Measurements from ENCODE around the gene KIAA0040.

KIAA0040 gene

DNA sequence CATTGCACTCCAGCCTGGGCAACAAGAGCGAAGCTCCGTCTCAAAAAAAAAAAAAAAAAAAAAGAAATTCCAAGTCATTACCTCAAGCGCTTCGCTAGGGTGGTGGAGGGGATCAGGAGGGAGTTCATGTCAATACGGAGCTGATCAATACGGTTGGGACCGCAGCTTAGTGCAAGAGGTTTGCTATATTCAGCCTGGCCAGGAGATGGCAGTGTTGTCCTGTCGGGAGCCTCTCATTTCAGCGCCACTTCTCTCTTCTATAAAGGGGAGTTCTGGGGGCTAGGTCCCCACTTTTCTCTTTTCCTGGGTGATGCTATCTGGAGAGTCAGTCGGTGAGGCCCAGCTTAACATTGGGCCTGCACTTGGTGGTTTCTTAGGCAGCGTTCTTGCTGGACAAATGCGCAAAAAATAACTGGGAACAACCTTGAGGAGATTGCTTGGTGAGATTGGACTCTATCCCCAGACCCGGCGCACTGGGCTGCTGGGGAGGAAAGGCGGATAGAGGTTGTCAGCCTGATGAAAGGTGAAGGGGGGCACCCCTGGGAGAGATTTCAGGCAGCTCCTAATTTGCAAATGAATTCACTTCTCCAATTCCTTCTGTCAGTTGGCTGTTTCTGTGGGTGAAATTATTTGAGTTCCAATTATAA lies 40.4 kb downstream of the KIAA0040 start:
- Mint-ChIP-seq H3K27me3 (peaks cover 23% of the 10 kb centered on the region), H3K36me3 (ENCODE audit: low read depth) (no peaks in the 10 kb centered on the region), H3K27ac (no peak overlapping the region), H3K4me3 (no peak overlapping the region), H3K9me3 (no peaks in the 10 kb centered on the region), H3K4me1 (ENCODE audit: low read depth) (no peaks in the 10 kb centered on the region)
- intact Hi-C loops (cut with micrococcal nuclease): loop anchor here (1.0 to 10.0 kb wide), 2 partner anchors 167 to 593 kb away; partner anchors contain the start of gene TNR

DNA sequence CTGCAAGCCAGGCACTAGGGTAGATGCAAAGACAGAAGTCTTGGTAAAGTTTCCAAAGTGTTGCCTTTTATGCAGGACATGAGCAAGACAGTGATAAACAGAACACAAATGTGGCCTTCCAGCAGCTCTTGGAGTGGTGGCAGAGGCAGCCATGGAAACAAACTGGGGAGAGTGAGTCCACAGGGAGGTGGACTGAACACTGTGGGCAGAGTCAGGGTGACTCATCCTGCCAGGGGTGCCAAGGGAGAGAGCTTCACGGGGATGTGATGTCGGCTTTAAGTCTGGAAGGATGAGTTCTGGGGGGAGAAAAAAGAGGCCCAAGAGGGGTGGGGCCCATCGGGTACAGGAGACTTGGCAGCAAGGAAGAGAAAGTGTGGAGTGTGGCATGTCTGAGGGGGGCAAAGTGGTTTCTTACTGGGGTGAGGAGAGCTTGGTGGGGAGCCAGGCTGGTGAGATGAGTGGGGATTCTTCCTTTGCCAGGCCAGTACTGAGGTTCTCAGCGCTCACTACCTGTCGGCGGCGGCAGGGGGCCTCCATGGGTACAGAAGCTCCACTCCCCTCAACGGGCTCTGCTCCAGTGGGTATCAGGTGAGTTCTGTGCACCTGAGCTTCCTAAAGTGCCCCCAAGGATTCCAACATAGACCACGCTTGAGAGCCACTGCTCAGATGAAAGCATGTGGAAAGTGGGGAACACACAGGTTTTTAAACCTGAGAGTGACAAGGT lies 41.8 kb downstream of the KIAA0040 start:
- Mint-ChIP-seq H3K4me1 (ENCODE audit: low read depth) (no peaks in the 10 kb centered on the region), H3K9me3 (no peaks in the 10 kb centered on the region), H3K27me3 (peaks cover 23% of the 10 kb centered on the region), H3K4me3 (no peak overlapping the region), H3K36me3 (ENCODE audit: low read depth) (no peaks in the 10 kb centered on the region), H3K27ac (no peak overlapping the region)
- intact Hi-C loops (cut with micrococcal nuclease): loop anchor here (10.0 kb wide), 1 partner anchor 594 kb away; the partner anchor contains the start of gene TNR

DNA sequence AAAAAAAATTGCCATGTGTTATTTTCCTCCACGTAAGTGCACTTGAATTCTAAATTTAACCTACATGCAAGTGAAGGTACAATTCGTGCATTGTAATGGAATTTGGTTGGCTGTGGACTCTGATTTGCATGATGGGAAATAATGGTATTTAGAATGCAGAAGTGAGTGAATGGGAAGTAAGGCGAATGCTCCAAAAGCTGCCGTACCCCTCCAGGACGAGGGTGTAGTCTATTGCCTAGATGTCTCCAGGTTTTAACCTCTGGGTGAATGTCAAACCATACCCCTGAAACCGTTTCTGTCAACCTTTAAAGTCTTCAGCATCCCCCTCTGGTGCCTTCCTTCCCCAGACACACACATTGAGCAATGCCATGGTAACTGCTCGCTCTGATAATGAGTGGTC lies 44.5 kb downstream of the KIAA0040 start:
- H3K27ac Mint-ChIP-seq: no peak overlapping the region
- no peaks in the 10 kb centered on the region for H3K9me3 Mint-ChIP-seq
- peaks cover 13% of the 10 kb centered on the region for H3K27me3 Mint-ChIP-seq
- intact Hi-C loops (cut with micrococcal nuclease): no loop called here
- no peak overlapping the region for H3K4me3 Mint-ChIP-seq
- no peaks in the 10 kb centered on the region for H3K4me1 Mint-ChIP-seq (ENCODE audit: low read depth)
- no peaks in the 10 kb centered on the region for H3K36me3 Mint-ChIP-seq (ENCODE audit: low read depth)

DNA sequence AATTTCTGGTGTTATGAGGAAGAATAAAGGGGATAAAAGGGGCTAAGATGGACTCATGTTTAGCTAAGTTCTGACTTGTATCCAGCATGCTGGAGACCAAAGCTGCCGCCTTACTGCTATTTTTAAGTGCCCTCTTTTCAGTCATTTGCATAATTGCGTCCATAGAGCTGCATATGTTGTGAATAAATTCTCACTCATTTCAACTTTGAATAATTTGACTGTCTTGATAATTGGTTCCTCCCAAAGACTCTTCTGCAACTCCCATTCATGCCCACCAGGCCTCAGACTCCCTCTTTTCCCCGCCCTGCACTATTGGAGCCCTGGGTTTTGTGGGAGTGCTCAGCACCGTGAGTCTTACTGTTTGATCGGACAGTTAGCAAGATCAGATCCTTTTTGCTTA lies 45.0 kb downstream of the KIAA0040 start:
- Mint-ChIP-seq H3K27me3 (peaks cover 11% of the 10 kb centered on the region), H3K36me3 (ENCODE audit: low read depth) (no peaks in the 10 kb centered on the region), H3K9me3 (no peaks in the 10 kb centered on the region), H3K4me1 (ENCODE audit: low read depth) (no peaks in the 10 kb centered on the region), H3K4me3 (no peak overlapping the region), H3K27ac (no peak overlapping the region)
- intact Hi-C loops (cut with micrococcal nuclease): loop anchor here (2.0 kb wide), 1 partner anchor 119 kb away; no protein-coding TSS in a partner anchor

DNA sequence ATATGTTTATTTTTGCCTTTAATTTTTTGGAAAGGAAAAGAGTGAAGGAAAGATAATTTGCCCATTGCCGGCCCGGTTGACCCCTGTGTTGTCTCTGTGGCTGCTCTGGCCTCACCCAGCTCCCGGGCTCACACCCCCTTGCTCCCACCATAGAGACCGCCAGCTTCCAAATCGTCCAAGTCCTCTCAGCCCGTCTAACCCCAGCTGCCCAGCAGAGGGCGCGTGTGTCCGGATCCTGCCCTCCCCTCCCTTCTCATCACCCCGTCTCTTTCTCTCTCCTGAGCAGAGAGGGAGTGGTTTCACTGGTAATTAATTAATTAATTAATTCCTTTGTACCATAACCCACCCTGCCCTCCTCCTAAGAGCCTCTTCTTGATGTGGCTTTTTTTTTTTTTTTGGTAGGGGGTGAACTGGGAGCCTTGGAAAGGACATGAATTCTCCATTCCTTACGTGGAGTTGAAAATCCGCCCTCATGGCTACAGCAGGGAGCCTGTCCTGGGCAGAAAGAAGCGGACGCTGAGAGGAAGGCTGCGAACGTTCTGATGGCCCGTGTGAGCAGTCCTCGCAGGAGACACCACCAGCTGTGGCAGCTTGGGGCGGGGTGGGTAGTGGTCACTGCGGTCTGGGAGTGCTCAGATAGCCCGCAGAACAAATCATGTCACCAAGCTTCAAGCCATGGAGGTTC lies 45.9 kb downstream of the KIAA0040 start:
- H3K36me3 Mint-ChIP-seq (ENCODE audit: low read depth): no peaks in the 10 kb centered on the region
- peaks cover 10% of the 10 kb centered on the region for H3K27me3 Mint-ChIP-seq
- H3K27ac Mint-ChIP-seq: no peak overlapping the region
- intact Hi-C loops (cut with micrococcal nuclease): loop anchor here (2.0 kb wide), 1 partner anchor 118 kb away; no protein-coding TSS in a partner anchor
- no peaks in the 10 kb centered on the region for H3K9me3 Mint-ChIP-seq
- no peak overlapping the region for H3K4me3 Mint-ChIP-seq
- H3K4me1 Mint-ChIP-seq (ENCODE audit: low read depth): no peaks in the 10 kb centered on the region

DNA sequence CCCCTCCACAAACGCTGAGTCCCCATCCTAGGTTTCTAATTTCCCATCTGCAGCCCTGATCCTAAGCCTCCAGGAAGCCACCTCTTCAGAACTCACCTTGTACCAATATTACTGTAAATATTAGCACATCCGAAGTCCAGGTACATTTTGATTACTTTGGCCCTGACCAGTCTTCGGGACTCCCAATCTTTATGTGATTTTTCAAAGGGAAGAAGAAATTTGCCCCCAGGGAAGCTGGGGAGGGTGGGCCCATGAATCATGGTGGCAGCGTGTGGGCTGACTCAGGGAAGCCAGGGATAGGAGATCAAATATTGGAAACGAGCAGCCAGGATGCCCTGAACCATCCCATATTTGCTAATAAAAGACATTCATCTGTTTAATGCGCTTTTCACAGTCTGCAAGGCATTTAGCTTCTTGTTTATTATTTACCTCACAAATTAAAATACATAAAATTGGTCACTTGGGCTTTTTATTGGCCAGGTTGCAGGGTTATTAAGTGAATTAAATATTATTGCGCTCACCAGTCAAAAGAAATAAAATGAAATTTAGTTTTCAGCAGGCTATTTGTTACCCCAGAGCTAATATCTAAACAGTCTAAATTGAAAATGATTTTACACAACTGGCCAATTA lies 46.6 kb downstream of the KIAA0040 start:
- Mint-ChIP-seq H3K27ac (no peak overlapping the region), H3K4me1 (ENCODE audit: low read depth) (no peaks in the 10 kb centered on the region), H3K9me3 (no peaks in the 10 kb centered on the region), H3K27me3 (peaks cover 3% of the 10 kb centered on the region), H3K4me3 (no peak overlapping the region), H3K36me3 (ENCODE audit: low read depth) (no peaks in the 10 kb centered on the region)
- intact Hi-C loops (cut with micrococcal nuclease): loop anchor here (2.0 kb wide), 1 partner anchor 117 kb away; no protein-coding TSS in a partner anchor

DNA sequence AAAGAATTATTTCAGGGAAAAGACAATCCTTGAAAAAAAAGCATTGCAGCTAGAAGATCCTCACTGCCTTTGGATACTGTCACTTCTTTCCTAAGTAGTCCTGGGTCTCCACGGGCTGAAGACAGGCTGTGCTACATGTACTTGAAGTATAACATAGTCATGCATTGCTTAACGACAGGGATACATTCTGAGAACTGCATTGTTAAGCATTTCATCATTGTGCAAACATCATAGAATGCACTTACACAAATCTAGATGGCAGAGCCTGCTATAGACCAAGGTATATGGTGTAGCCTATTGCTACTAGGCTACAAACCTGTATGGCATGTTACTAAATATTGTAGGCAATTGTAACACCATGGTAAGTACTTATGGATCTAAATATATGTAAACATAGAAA lies 54.0 kb downstream of the KIAA0040 start:
- H3K4me1 Mint-ChIP-seq (ENCODE audit: low read depth): peaks cover 14% of the 10 kb centered on the region
- no peaks in the 10 kb centered on the region for H3K27me3 Mint-ChIP-seq
- intact Hi-C loops (cut with micrococcal nuclease): no loop called here
- no peaks in the 10 kb centered on the region for H3K9me3 Mint-ChIP-seq
- no peak overlapping the region for H3K27ac Mint-ChIP-seq
- H3K4me3 Mint-ChIP-seq: no peak overlapping the region
- no peaks in the 10 kb centered on the region for H3K36me3 Mint-ChIP-seq (ENCODE audit: low read depth)

DNA sequence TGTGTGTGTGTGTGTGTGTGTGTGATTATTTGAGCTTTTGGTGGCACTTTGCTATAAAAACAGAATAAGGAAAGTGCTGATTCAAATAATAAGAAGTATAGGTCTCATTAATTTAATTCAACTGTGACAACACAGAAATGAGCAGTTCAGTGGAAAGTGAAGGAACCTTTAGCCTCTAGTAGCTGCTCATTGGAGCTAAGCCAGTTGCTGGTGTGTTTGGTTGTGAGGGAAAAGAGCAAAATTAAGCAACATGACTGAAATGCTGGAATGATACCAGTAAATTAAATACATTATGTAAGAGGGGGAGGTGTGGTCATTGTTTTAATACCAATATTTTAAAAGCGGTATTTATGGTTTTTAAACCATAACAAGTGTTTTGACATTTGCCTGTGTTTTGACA lies 55.2 kb downstream of the KIAA0040 start:
- Mint-ChIP-seq H3K9me3 (no peaks in the 10 kb centered on the region), H3K27ac (no peak overlapping the region), H3K4me3 (no peak overlapping the region), H3K36me3 (ENCODE audit: low read depth) (no peaks in the 10 kb centered on the region), H3K27me3 (no peaks in the 10 kb centered on the region), H3K4me1 (ENCODE audit: low read depth) (peaks cover 20% of the 10 kb centered on the region)
- intact Hi-C loops (cut with micrococcal nuclease): no loop called here

DNA sequence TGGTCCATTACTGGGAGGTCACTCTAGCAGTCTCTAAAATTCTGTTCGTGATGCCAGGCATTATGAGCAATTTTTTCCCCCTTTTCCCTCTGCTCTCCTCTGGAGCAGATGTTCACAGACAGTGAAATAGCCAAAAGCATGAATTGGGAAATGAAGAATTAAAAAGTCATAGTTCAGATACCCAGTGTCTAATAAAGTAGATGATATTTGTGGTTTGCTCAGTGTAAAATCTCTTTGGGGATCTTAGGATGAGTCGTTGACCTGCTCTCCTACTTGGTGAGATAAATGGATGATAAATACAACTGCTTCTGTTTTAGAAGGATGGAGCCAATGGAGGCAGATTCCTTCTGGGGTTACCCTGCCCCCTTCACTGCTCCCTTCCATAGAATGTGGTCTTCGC lies 56.3 kb downstream of the KIAA0040 start:
- no peak overlapping the region for H3K27ac Mint-ChIP-seq
- intact Hi-C loops (cut with micrococcal nuclease): no loop called here
- no peaks in the 10 kb centered on the region for H3K27me3 Mint-ChIP-seq
- no peaks in the 10 kb centered on the region for H3K36me3 Mint-ChIP-seq (ENCODE audit: low read depth)
- H3K9me3 Mint-ChIP-seq: no peaks in the 10 kb centered on the region
- no peak overlapping the region for H3K4me3 Mint-ChIP-seq
- peaks cover 20% of the 10 kb centered on the region for H3K4me1 Mint-ChIP-seq (ENCODE audit: low read depth)

DNA sequence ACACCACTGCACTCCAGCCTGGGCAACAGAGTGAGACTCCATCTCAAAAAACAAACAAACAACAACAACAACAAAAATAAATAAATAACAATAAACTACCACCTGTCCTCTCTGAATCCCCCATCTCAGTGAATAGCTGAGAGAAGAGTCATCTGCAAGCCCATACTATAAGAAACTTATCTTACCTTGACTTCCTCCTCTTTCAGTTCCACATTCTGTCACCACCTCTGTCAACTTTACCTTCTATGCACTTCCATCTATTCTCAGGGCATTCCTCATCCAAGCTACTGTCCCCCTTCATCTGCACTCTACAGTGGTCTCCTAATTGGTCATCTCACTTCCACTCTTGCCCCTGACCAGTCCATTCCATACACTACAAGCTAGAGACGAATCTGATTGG lies 58.1 kb downstream of the KIAA0040 start:
- intact Hi-C loops (cut with micrococcal nuclease): no loop called here
- no peaks in the 10 kb centered on the region for H3K9me3 Mint-ChIP-seq
- no peaks in the 10 kb centered on the region for H3K27me3 Mint-ChIP-seq
- no peak overlapping the region for H3K4me3 Mint-ChIP-seq
- H3K4me1 Mint-ChIP-seq (ENCODE audit: low read depth): peaks cover 26% of the 10 kb centered on the region
- no peak overlapping the region for H3K27ac Mint-ChIP-seq
- H3K36me3 Mint-ChIP-seq (ENCODE audit: low read depth): no peaks in the 10 kb centered on the region

DNA sequence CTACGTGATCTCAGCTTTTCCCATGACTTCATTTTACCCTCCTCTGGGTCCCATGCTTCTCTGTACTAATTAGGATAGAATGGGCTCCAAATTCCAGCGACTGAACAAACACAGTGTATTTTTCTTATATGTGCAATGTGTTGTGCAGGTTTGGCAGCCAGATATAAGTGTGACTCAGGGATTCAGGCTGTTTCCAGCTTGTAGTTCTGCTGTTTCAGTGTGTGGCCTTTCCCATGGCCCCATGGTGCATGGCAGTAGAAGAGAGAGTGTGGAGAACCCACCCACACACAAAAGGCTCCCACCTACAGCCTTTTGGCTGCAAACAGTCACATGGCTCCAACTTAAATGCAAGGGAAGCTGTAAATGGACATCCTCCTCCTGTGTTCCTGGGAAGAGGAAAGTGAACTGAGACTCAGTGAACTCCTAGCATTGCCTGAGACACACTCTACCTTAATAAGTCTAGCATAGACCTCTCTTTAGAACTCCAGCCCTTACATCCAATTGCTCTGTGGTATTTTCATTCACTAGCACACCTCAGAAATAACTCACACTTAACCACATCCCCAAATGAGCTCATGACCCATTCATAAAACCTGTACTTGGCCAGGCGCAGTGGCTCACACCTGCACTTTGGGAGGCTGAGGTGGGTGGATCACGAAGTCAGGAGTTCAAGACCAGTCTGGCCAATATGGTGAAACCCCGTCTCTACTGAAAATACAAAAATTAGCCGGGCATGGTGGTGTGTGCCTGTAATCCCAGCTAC lies 58.7 kb downstream of the KIAA0040 start:
- intact Hi-C loops (cut with micrococcal nuclease): no loop called here
- no peaks in the 10 kb centered on the region for H3K36me3 Mint-ChIP-seq (ENCODE audit: low read depth)
- H3K9me3 Mint-ChIP-seq: no peaks in the 10 kb centered on the region
- H3K4me3 Mint-ChIP-seq: no peak overlapping the region
- peaks cover 31% of the 10 kb centered on the region for H3K4me1 Mint-ChIP-seq (ENCODE audit: low read depth)
- H3K27ac Mint-ChIP-seq: no peak overlapping the region
- no peaks in the 10 kb centered on the region for H3K27me3 Mint-ChIP-seq

DNA sequence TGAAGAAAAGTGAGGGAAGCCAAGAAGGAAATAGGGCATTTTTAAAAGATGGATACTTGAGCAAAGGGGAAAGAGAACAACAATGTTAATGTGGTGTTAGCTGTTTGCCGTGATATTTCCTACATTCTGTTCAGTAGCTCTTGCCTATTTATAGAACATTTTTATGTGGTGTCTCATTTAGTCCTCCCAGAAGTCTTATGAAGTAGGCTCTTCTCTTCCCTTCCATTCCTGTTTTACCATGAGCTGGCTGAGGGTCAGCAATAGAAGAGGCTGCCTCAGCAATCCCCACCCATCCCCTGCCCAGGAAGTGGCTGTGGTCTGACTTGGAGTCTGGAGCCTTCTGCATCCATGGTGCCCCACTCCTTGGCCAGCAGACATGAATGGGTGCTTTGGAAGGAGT lies 60.1 kb downstream of the KIAA0040 start:
- H3K9me3 Mint-ChIP-seq: no peaks in the 10 kb centered on the region
- no peak overlapping the region for H3K4me3 Mint-ChIP-seq
- peaks cover 46% of the 10 kb centered on the region for H3K4me1 Mint-ChIP-seq (ENCODE audit: low read depth)
- no peak overlapping the region for H3K27ac Mint-ChIP-seq
- intact Hi-C loops (cut with micrococcal nuclease): no loop called here
- H3K36me3 Mint-ChIP-seq (ENCODE audit: low read depth): no peaks in the 10 kb centered on the region
- no peaks in the 10 kb centered on the region for H3K27me3 Mint-ChIP-seq

DNA sequence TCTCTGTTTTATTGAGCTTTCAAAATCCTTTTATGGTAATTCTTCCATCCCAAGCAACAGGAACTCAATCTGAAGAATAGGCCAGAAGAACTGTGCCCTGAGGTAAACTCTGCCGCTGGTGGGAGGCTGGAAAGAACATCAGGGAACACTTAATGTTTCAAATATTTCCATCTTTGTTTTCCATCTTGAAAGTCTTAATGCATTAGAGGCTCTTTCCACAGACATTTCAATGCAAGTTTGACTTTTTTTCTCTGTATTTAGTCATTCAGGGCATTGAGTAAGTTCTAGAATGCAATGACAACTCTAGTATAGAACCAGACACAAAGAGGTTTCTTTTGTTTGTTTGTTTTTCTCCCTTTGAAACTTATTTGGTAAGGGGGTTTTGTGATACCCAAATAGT lies 61.5 kb downstream of the KIAA0040 start:
- Mint-ChIP-seq H3K4me1 (ENCODE audit: low read depth) (peaks cover 47% of the 10 kb centered on the region), H3K27ac (no peak overlapping the region), H3K27me3 (no peaks in the 10 kb centered on the region), H3K36me3 (ENCODE audit: low read depth) (no peaks in the 10 kb centered on the region), H3K9me3 (no peaks in the 10 kb centered on the region), H3K4me3 (no peak overlapping the region)
- intact Hi-C loops (cut with micrococcal nuclease): no loop called here

Measured in dendritic cell treated with granulocyte-macrophage colony-stimulating factor and Interleukin-4, amounts not matched to agents 40 ng/mL and 50 ng/mL, for 4 days (primary cell).